Breast epithelium (tissue), 3 donors: ENCODE results near the gene BCL6.

Experiments
- CTCF ChIP-seq, 3 donors: fragments of 450-650 bp; IDR thresholded peaks; one replicate each; pipeline ENCODE4 v1.5.1; 2016 to 2017; ENCODE audit warnings: antibody characterized with exemption in 3 of 3, mild to moderate bottlenecking in 3 of 3, moderate library complexity in 3 of 3
- POLR2A ChIP-seq: fragments of 450-650 bp; IDR thresholded peaks from one replicate; pipeline ENCODE4 v1.6.1; 2016; ENCODE audit warnings: antibody characterized with exemption, mild to moderate bottlenecking, moderate library complexity
- POLR2AphosphoS5 ChIP-seq, 3 donors: sonication (generic); formaldehyde crosslinking; IDR thresholded peaks; one replicate each; pipeline ENCODE4 v1.6.1; 2017; ENCODE audit warnings: antibody characterized with exemption in 3 of 3

DNA sequence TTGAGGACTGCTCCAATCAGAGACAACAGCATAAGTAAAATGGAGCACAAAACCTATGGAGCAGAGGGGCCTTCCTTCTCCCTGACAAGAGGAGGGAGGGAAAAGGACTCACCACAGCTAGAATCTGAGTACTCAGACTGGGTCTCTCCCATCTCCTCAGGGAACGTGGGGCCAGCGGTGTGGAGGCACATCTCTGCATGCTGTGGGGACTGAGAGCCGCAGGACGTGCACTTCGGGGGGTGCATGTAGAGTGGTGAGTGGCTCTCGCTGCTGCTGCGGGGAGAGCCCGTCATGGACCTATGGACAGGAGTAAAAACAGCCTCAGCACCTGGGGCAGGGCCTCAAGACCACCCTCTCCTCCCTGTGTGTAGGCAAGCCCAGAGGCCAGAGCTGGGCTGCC lies 17.0 kb downstream of the BCL6 start:
- TF ChIP-seq CTCF (IDR thresholded peaks at IDR 0.05) = no peak
- TF ChIP-seq POLR2AphosphoS5 (IDR thresholded peaks at IDR 0.05) = no peak
- TF ChIP-seq POLR2A = no peak
